Measurements from ENCODE around the gene GOLGA1.

The GOLGA1 gene

DNA sequence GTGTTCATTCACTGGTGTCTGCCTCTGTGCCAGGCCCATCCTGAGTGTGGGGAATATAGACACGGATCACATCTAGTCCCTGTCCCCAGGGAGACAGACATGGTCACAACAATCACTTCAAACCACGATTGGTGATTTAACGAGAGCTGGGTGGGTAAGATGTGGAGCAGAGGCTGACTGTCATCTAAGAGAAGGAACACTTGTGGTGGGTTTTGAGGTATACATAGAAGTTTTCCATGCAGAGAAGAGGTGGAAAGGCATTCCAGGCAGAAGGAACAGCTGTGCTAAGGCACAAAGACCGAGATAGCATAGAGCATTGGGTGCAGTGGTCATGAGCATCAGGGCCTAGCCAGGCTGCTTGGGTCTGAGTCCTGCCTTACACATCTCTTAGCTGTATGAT, 110.3 kb downstream of the GOLGA1 start:
- TF ChIP-seq, protein P1, sequence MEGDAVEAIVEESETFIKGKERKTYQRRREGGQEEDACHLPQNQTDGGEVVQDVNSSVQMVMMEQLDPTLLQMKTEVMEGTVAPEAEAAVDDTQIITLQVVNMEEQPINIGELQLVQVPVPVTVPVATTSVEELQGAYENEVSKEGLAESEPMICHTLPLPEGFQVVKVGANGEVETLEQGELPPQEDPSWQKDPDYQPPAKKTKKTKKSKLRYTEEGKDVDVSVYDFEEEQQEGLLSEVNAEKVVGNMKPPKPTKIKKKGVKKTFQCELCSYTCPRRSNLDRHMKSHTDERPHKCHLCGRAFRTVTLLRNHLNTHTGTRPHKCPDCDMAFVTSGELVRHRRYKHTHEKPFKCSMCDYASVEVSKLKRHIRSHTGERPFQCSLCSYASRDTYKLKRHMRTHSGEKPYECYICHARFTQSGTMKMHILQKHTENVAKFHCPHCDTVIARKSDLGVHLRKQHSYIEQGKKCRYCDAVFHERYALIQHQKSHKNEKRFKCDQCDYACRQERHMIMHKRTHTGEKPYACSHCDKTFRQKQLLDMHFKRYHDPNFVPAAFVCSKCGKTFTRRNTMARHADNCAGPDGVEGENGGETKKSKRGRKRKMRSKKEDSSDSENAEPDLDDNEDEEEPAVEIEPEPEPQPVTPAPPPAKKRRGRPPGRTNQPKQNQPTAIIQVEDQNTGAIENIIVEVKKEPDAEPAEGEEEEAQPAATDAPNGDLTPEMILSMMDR (IDR thresholded peaks at IDR 0.05; ENCODE audit: low read depth, low read length) = no peak

DNA sequence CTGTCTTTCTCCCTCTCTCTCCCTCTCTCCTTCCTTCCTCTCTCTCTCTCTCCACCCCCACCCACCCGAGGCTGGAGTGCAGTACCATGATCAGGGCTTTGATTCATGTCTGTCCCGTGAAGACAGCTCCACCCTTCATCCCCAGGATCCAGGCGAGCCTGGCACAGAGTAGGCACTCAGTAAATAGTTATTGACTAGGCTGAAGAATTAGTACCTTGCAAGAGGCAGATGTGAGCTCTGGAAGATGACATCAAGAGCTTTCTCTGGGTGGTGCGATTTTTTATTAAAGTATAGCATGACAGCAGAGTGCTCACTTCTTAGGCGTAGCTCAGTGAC, 111.6 kb downstream of the GOLGA1 start:
- TF ChIP-seq, protein P1 (IDR thresholded peaks at IDR 0.05; ENCODE audit: low read depth, low read length) = no peak
- no peak overlapping the region for H3K4me3 ChIP-seq (ENCODE audit: low read depth, low read length)

More for the DNA sequence above, 110.3 kb downstream of the GOLGA1 start:
- no peak overlapping the region for H3K4me3 ChIP-seq (ENCODE audit: low read depth, low read length)

DNA sequence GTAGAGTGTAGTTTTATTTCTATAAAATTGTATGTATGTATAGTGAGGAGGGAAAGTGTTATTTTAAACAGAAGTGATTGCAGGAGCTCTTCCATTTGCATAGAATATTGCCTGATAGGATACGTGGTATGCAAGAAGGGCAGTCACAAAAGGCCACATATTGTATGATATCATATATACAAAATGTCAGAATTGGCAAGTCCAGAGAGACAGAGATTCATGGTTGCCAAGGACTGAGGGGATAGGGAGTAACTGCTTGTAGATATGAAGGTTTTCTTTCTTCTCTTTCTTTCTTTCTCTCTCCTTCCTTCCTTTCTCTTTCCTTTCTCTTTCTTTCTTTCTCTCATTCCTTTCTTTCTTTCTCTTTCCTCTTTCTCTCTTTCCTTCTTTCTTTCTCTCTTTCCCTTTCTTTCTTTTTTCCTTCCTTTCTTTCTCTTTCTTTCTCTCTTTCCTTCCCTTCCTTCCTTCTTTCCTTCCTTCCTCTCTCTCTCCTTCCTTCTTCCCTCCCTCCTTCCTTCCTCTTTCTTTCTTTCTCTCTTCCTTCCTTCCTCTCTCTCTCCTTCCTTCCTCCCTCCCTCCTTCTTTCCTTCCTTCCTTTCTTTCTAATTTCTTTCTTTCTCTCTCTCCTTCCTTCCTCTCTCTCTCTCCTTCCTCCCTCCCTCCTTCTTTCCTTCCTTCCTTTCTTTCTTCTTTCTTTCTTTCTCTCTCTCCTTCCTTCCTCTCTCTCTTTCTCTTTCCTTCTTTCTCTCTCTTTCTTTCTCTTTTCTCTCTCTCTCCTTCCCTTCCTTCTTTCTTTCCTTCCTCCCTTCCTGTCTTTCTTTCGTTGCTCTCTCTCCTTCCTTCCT, 112.2 kb downstream of the GOLGA1 start:
- no peak overlapping the region for H3K4me3 ChIP-seq (ENCODE audit: low read depth, low read length)
- TF ChIP-seq, protein P1 (IDR thresholded peaks at IDR 0.05; ENCODE audit: low read depth, low read length) = no peak
